Gastrocnemius medialis (tissue), 4 donors: Measurements from ENCODE around the gene TEX50. TPM values are rescaled to one million over a fixed set of nuclear protein-coding genes. Genes with fewer than 3 reads are reported as not detected.
"Not testable (repeated sequence)": the region's sequence is repeated elsewhere in the genome, so short reads cannot be mapped to it uniquely, and the experiment has no call there.

Experiments
- ATAC-seq, 2 donors: fragments of 150-250 bp; one replicate each; pipeline ENCODE4 v1.9.1; 2016
- DNase-seq, 2 donors: peaks; one replicate each; pipeline ENCODE4 v3.0.0-alpha.2; 2019
- H3K27ac ChIP-seq, 4 donors: fragments of 200-600 bp; sonication (generic); 1 replicate in 1 of 4; 2 replicates in 3 of 4; pipeline ENCODE4 v1.5.1; 2016 to 2018; ENCODE audit warnings: mild to moderate bottlenecking in 2 of 4, moderate library complexity in 1 of 4
- H3K27me3 ChIP-seq, 3 donors: fragments of 200-600 bp; sonication (generic) in 2 of 3; 1 replicate in 1 of 3; 2 replicates in 2 of 3; pipeline versions ENCODE4 v1.5.1 to v1.6.0; 2016 to 2019; ENCODE audit warnings: mild to moderate bottlenecking in 1 of 3, moderate library complexity in 1 of 3
- H3K36me3 ChIP-seq, 2 donors: fragments of 200-600 bp; sonication (generic) in 1 of 2; one replicate each; pipeline ENCODE4 v1.5.1; 2017 to 2018
- H3K4me1 ChIP-seq, 2 donors: fragments of 200-600 bp; sonication (generic) in 1 of 2; one replicate each; pipeline ENCODE4 v1.5.1; 2016 to 2017; ENCODE audit warnings: mild to moderate bottlenecking in 2 of 2
- H3K4me3 ChIP-seq, 4 donors: fragments of 200-600 bp; sonication (generic) in 3 of 4; 1 replicate in 1 of 4; 2 replicates in 3 of 4; pipeline ENCODE4 v1.5.1; 2016 to 2019; ENCODE audit warnings: mild to moderate bottlenecking in 2 of 4
- H3K9me3 ChIP-seq, 3 donors: fragments of 200-600 bp; sonication (generic) in 2 of 3; 1 replicate in 1 of 3; 2 replicates in 2 of 3; pipeline ENCODE4 v1.5.1; 2016 to 2019
- CTCF ChIP-seq, 5 experiments: fragments of 450-650 bp in 3 of 5; fragments of 200-600 bp in 2 of 5; sonication (generic) in 2 of 5; IDR thresholded peaks in 4 of 5; conservative IDR thresholded peaks in 1 of 5; 1 replicate in 4 of 5; 2 replicates in 1 of 5; pipeline ENCODE4 v1.5.1; 2016 to 2019; ENCODE audit warnings: antibody characterized with exemption in 5 of 5, mild to moderate bottlenecking in 3 of 5, moderate library complexity in 3 of 5
- POLR2A ChIP-seq, 2 donors: fragments of 450-650 bp; IDR thresholded peaks; one replicate each; pipeline ENCODE4 v1.6.1; 2017; ENCODE audit warnings: antibody characterized with exemption in 2 of 2, mild to moderate bottlenecking in 2 of 2, moderate library complexity in 2 of 2
- in situ Hi-C, 4 donors: fragments of 200-750 bp; cut with MboI; loops; one replicate each; pipeline versions ENCODE4 v1.15.0 to v1.8.0; 2017; ENCODE audit warnings: low sequenced_read_pairs in 4 of 4
- intact Hi-C: fragments of 100-400 bp; cut with DNase I; formaldehyde crosslinking; loops from one replicate; pipeline ENCODE4 v1.15.1; 2023; ENCODE audit warnings: low total_unique reads
- total RNA-seq, 4 donors: library from RNA; depleted of rRNA; stranded (reverse); fragments of >200 nt; gene quantifications; one replicate each; pipeline versions ENCODE4 v1.1.0 to v1.2.3, GENCODE V29; 2016

The TEX50 gene
- total RNA-seq, 4 donors from 2014 or later = not detected

- DNase-seq = no peak
- Histone ChIP-seq H3K27me3 (no peaks in the 10 kb centered on the region), H3K9me3 (no peaks in the 10 kb centered on the region), H3K4me3 (no peak overlapping the region), H3K27ac (no peak overlapping the region), H3K36me3 (no peaks in the 10 kb centered on the region), H3K4me1 (no peaks in the 10 kb centered on the region)
- no peak for TF ChIP-seq POLR2A (IDR thresholded peaks at IDR 0.05)
- no peak for TF ChIP-seq CTCF (IDR thresholded peaks at IDR 0.05 in 4 of 5, conservative IDR thresholded peaks at IDR 0.05 in 1 of 5)
- intact Hi-C loops = no loop called here
- no peak for ATAC-seq
- in situ Hi-C loops = no loop called here
Observed at GRCh38 chr1:173663159-173663558, 28.0 kb downstream of the TEX50 start.

- no peak for ATAC-seq
- in situ Hi-C loops = no loop called here
- Histone ChIP-seq H3K4me3 (no peak overlapping the region), H3K9me3 (no peaks in the 10 kb centered on the region), H3K36me3 (no peaks in the 10 kb centered on the region), H3K4me1 (no peaks in the 10 kb centered on the region), H3K27ac (no peak overlapping the region), H3K27me3 (peaks cover 3 to 9% (median 9%) of the 10 kb centered on the region in 3 donors)
- TF ChIP-seq CTCF (IDR thresholded peaks at IDR 0.05 in 4 of 5, conservative IDR thresholded peaks at IDR 0.05 in 1 of 5) (no peak), POLR2A (IDR thresholded peaks at IDR 0.05) (no peak)
- intact Hi-C loops = no loop called here
- no peak for DNase-seq
Observed at GRCh38 chr1:173666646-173667045, 31.5 kb downstream of the TEX50 start.

- H3K4me1 ChIP-seq = no peaks in the 10 kb centered on the region
- H3K4me3 ChIP-seq = peak within 1 kb of the TSS; percentile 16 to 43 (median 36)
- peaks cover 3 to 9% (median 9%) of the 10 kb centered on the region in 3 donors for H3K27me3 ChIP-seq
- intact Hi-C loops (no loop called here), in situ Hi-C loops (no loop called here)
- DNase-seq (no peak), ATAC-seq (no peak)
- TF ChIP-seq POLR2A (IDR thresholded peaks at IDR 0.05) = no peak
- H3K9me3 ChIP-seq = no peaks in the 10 kb centered on the region
- H3K36me3 ChIP-seq = no peaks in the 10 kb centered on the region
- no peak within 1 kb of the TSS for H3K27ac ChIP-seq
Observed at GRCh38 chr1:173669491-173669941, 34.4 kb downstream of the TEX50 start, which contains the start of gene ANKRD45. Gene ANKRD45 (minus strand): TSS chr1:173669851. CDS start chr1:173659418, 10,433 bp downstream.

GRCh38 chr1:173674496-173674895, 39.4 kb downstream of the TEX50 start:
- ATAC-seq, H3K27me3 ChIP-seq, H3K9me3 ChIP-seq: not testable (repeated sequence)

GRCh38 chr1:173680152-173680551, 45.0 kb downstream of the TEX50 start:
- H3K27me3 ChIP-seq, H3K4me1 ChIP-seq, intact Hi-C loops, H3K27ac ChIP-seq, H3K9me3 ChIP-seq, DNase-seq, in situ Hi-C loops, ATAC-seq, H3K4me3 ChIP-seq, H3K36me3 ChIP-seq: not testable (repeated sequence)

More at GRCh38 chr1:173674496-173674895, 39.4 kb downstream of the TEX50 start:
- H3K4me3 ChIP-seq, H3K27ac ChIP-seq, DNase-seq, H3K36me3 ChIP-seq, H3K4me1 ChIP-seq, intact Hi-C loops, in situ Hi-C loops: not testable (repeated sequence)

- no peak overlapping the region for H3K27ac ChIP-seq
- DNase-seq = no peak
- intact Hi-C loops = no loop called here
- H3K9me3 ChIP-seq = no peaks in the 10 kb centered on the region
- TF ChIP-seq POLR2A (IDR thresholded peaks at IDR 0.05) = no peak
- no peak for TF ChIP-seq CTCF (IDR thresholded peaks at IDR 0.05 in 4 of 5, conservative IDR thresholded peaks at IDR 0.05 in 1 of 5)
- no peak for ATAC-seq
- H3K27me3 ChIP-seq = no peaks in the 10 kb centered on the region
- no peak overlapping the region for H3K4me3 ChIP-seq
- H3K36me3 ChIP-seq = no peaks in the 10 kb centered on the region
- H3K4me1 ChIP-seq = no peaks in the 10 kb centered on the region
- in situ Hi-C loops = no loop called here
Observed at GRCh38 chr1:173682184-173682583, 47.0 kb downstream of the TEX50 start.

GRCh38 chr1:173683838-173684237, 48.7 kb downstream of the TEX50 start:
- ATAC-seq, H3K36me3 ChIP-seq, H3K27ac ChIP-seq, in situ Hi-C loops, DNase-seq, H3K4me1 ChIP-seq, H3K27me3 ChIP-seq, intact Hi-C loops, H3K4me3 ChIP-seq, H3K9me3 ChIP-seq: not testable (repeated sequence)

GRCh38 chr1:173685121-173685520, 50.0 kb downstream of the TEX50 start:
- H3K9me3 ChIP-seq, H3K27ac ChIP-seq, H3K4me1 ChIP-seq, H3K27me3 ChIP-seq, DNase-seq, H3K36me3 ChIP-seq, ATAC-seq, intact Hi-C loops, in situ Hi-C loops, H3K4me3 ChIP-seq: not testable (repeated sequence)
